GM18526 (cell line): ENCODE data around the gene ARL5A.

Experiments used
- POLR2A ChIP-seq: IDR thresholded peaks from 3 replicates; pipeline ENCODE4 v1.6.1; 2011; ENCODE audit not compliant: insufficient read length; ENCODE audit errors: extremely low read depth

The ARL5A gene

GRCh38 chr2:151767536-151767935, 60.7 kb downstream of the ARL5A start:
- TF ChIP-seq POLR2A, result no peak

GRCh38 chr2:151766437-151767153, 61.6 kb downstream of the ARL5A start:
- no peak for TF ChIP-seq POLR2A

GRCh38 chr2:151765760-151766410, 62.3 kb downstream of the ARL5A start:
- no peak for TF ChIP-seq POLR2A

DNA sequence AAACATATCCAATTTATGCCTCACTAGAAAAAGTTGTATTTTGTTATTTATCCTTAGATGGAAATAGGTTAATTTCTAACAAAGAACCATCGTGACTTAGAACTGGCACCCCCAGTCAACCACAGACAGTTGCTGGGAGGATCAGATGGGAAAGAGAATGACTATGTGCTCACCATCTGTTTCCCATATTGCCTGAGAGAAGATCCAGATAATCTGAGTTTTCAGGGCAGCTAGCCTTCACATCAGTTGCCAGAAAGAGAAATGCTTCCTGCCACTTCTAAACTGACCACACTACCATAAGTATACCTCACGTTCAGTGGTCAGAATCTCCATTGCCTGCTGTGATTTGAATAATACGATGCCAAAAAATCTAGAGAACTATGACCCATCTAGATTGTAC, 65.5 kb downstream of the ARL5A start:
- no peak for TF ChIP-seq POLR2A

DNA sequence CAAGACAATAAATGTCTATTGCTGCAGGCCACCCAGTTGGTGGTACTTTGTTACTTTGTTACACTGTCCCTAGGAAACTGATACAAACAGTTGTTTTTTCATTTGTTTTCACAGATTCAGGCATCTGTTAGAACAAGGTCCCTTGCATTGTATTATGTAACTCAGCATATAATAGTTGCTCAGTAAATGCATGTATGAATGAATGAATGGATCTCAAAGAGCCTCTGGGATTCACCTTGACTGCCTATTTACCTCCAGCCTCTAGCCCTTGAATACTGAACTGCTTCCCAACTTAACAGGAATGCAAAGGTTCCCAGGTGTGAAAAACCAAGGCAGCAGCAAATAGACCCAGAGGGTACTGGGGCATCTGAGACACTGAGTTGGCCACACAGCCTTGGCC, 66.5 kb downstream of the ARL5A start:
- TF ChIP-seq POLR2A, result no peak

DNA sequence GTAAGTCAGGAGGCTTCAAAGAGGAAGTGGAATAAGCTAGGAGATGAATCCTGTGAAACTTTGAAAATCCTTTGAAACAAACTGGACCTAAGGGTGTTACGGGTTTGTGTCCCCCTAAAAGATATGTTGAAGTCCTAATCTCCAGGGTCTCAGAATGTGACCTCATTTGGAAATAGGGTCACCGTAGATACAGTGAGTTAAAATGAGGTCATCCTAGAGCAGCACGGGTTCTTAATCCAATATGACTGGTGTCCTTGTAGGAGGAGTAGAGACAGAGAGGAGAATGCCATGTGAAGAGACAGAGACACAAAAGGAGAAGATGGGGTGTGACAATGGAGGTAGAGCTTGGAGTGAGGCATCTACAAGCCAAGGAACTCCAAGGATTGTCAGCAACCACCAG, 67.0 kb downstream of the ARL5A start:
- no peak for TF ChIP-seq POLR2A

DNA sequence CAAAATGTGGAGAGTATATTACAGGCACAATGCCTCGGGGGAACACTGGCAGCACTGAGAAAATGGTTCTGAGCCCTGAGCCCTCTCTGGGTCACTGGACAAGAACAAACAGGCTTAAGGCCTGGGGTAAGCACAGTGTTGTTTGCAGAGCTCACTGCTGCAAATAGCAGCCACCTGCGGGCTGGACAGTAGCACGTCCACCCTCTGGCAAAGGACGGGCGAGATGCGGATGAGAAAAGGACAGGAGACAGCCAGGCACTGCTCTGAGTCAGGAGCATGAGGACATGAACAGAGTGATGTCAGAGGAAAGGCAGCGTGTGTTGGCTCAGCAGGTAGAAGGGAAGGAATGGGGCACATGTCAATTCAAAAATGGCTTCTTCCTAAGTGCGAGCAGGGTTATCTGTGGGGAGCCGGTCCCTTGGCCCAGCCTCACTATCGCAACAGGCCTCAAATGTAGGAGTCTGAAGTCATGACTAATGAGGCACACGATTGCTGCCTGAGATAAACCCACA, 68.0 kb downstream of the ARL5A start:
- TF ChIP-seq POLR2A, result no peak

DNA sequence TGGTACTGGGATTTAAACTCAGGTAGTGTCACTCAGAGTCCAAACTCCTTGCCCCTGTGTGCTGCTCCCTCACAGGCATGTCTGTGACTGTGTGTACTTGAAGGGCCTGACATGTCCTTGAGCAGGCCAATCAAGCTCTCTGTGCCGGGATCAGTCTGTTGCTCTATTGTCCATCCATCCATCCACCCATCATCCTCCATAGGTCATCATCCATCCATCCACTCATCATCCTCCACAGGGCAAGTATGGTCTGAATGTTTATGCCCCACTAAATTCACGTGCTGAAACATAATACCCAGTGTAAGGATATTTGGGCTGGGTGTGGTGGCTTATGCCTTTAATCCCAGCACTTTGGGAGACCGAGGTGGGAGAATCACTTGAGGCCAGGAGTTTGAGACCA, 69.5 kb downstream of the ARL5A start:
- TF ChIP-seq POLR2A, result no peak

GRCh38 chr2:151757861-151758260, 70.4 kb downstream of the ARL5A start:
- TF ChIP-seq POLR2A, result no peak

- TF ChIP-seq POLR2A, result no peak
Measured at GRCh38 chr2:151756820-151757219, 71.4 kb downstream of the ARL5A start.

GRCh38 chr2:151754253-151754897, 73.8 kb downstream of the ARL5A start:
- TF ChIP-seq POLR2A, result no peak

GRCh38 chr2:151753540-151753939, 74.7 kb downstream of the ARL5A start:
- no peak for TF ChIP-seq POLR2A
